AG04449 (cell line): ENCODE measurements around the gene LHX5.
"Not testable (repeated sequence)": the region's sequence is repeated elsewhere in the genome, so short reads cannot be mapped to it uniquely, and the experiment has no call there.

Source experiments
- CTCF ChIA-PET: fragments of 350-600 bp; formaldehyde crosslinking; extraction: SDS; loops from one replicate; lab custom pipeline; 2021; ENCODE audit warnings: antibody characterized with exemption; lab: Yijun Ruan, JAX
- POLR2A ChIA-PET: fragments of 400-600, 350-600 bp; formaldehyde crosslinking; extraction: SDS; loops from one replicate; lab custom pipeline; 2020; ENCODE audit warnings: antibody characterized with exemption, inconsistent platforms; lab: Yijun Ruan, JAX
- DNase-seq: peaks from one replicate; pipeline ENCODE4 v3.0.0-alpha.2; 2010; ENCODE audit warnings: low read depth, low spot score
- H3K4me3 ChIP-seq: 2 replicates; pipeline ENCODE4 v1.5.1; 2011; ENCODE audit warnings: low read depth, mild to moderate bottlenecking, control low read depth, low read length
- TF ChIP-seq, protein P1 (sequence below): IDR thresholded peaks from one replicate; pipeline ENCODE4 v1.5.1; 2011; ENCODE audit warnings: mild to moderate bottlenecking, moderate library complexity, low read length, control low read depth, inconsistent platforms; ENCODE audit not compliant: insufficient read depth; ENCODE audit errors: missing control alignments

LHX5 gene

DNA sequence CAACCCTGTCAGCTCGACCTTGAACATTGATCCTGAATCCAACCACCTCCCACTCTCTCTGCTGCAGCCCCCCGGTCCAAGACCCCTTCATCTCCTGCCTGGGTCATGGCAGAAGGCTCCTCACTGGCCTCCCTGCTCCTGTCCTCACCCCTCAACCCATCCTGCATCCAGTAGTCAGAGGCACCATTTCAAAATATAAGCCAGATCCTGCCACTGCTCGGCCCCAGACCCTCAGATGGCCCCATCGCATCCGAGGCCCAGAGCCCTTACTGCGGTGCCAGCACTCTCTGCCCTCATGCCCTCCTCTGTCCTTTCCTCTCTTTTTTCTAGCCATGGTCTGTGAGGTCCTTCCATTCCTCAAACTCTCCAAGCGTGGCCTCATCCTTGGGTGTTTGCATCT lies 34.3 kb upstream of the LHX5 start:
- DNase-seq = no peak
- TF ChIP-seq, protein P1, sequence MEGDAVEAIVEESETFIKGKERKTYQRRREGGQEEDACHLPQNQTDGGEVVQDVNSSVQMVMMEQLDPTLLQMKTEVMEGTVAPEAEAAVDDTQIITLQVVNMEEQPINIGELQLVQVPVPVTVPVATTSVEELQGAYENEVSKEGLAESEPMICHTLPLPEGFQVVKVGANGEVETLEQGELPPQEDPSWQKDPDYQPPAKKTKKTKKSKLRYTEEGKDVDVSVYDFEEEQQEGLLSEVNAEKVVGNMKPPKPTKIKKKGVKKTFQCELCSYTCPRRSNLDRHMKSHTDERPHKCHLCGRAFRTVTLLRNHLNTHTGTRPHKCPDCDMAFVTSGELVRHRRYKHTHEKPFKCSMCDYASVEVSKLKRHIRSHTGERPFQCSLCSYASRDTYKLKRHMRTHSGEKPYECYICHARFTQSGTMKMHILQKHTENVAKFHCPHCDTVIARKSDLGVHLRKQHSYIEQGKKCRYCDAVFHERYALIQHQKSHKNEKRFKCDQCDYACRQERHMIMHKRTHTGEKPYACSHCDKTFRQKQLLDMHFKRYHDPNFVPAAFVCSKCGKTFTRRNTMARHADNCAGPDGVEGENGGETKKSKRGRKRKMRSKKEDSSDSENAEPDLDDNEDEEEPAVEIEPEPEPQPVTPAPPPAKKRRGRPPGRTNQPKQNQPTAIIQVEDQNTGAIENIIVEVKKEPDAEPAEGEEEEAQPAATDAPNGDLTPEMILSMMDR = no peak
- POLR2A ChIA-PET = no interaction called here
- CTCF ChIA-PET = no interaction called here
- no peak overlapping the region for H3K4me3 ChIP-seq

- TF ChIP-seq, protein P1 = no peak
- no peak for DNase-seq
- CTCF ChIA-PET = no interaction called here
- no peak overlapping the region for H3K4me3 ChIP-seq
- POLR2A ChIA-PET = no interaction called here
Measured at GRCh38 chr12:113504917-113505316, 33.2 kb upstream of the LHX5 start.

DNA sequence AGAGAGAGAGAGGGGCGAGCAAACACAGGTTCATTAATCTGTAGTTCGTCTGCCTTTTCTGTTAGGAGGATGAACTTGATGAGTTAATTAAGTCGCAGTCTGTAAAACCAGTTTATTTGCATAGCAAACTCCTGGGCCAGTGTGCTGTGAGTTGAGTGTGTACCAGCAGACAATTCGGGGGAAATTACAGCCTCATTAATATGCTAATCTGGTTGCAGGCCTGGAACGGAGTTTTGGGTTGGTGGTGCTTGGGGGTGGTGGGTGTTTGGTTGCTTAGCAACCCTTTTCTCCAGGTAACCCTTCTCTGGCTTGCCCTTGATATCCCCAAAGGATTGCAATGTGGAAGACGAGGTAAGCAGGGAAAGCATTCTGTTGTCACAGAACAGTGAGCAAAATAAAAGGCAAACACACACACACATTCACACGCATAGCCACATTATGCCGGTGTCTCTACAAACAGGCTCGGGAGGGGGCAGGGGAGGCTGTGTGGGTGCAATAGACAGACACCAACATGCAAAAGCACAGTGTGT lies 29.2 kb upstream of the LHX5 start:
- ChIA-PET POLR2A (no interaction called here), CTCF (no interaction called here)
- TF ChIP-seq, protein P1 = no peak
- no peak for DNase-seq
- no peak overlapping the region for H3K4me3 ChIP-seq

DNA sequence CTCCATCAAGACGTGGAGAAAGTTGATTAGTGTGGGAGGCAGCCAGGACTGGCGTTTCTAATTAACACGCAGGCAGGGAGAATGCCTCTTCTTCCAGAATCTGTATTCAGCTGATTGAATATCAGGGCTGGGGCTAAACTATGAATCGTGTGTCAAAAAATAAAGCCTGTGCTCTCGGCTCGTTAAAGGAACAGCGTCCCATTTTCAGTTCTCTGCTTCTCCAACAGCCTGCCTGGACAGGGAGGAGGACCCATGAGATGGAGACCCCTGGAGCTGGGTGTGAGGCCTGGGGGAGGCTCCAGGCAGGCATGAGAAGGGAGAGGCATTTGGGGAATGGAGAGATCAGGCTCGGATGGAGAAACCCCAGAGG lies 28.6 kb upstream of the LHX5 start:
- CTCF ChIA-PET = no interaction called here

GRCh38 chr12:113498490-113498889 lies 26.8 kb upstream of the LHX5 start:
- DNase-seq = no peak
- POLR2A ChIA-PET = no interaction called here
- CTCF ChIA-PET = no interaction called here
- H3K4me3 ChIP-seq = no peak overlapping the region
- TF ChIP-seq, protein P1 = no peak

More for the DNA sequence above, 28.6 kb upstream of the LHX5 start:
- DNase-seq = no peak
- POLR2A ChIA-PET = no interaction called here
- TF ChIP-seq, protein P1 = no peak
- no peak overlapping the region for H3K4me3 ChIP-seq

GRCh38 chr12:113497693-113498092 lies 26.0 kb upstream of the LHX5 start:
- DNase-seq = no peak
- POLR2A ChIA-PET = no interaction called here
- CTCF ChIA-PET = no interaction called here
- TF ChIP-seq, protein P1 = no peak
- H3K4me3 ChIP-seq = no peak overlapping the region

GRCh38 chr12:113495941-113496340 lies 24.3 kb upstream of the LHX5 start:
- H3K4me3 ChIP-seq, CTCF ChIA-PET, DNase-seq, POLR2A ChIA-PET: not testable (repeated sequence)
